Stimulated activated CD4-positive, alpha-beta T cell treated with anti-CD3 and anti-CD28 coated beads, Interleukin-1b, Interleukin-23, amount 100 ng/mL, for 4 hours (primary cell): Measurements from ENCODE around the gene CHIA.

Experiments used
- DNase-seq, 2 donors: peaks; one replicate each; pipeline ENCODE4 v3.0.0-alpha.2; 2020; ENCODE audit warnings: low read depth in 2 of 2

CHIA gene

GRCh38 chr1:111366256-111366655 is 75.6 kb downstream of the CHIA start:
- no peak for DNase-seq

GRCh38 chr1:111369177-111369576 is 78.5 kb downstream of the CHIA start:
- no peak for DNase-seq

- no peak for DNase-seq
Measured at GRCh38 chr1:111369645-111370044, 79.0 kb downstream of the CHIA start.
